Mucosa of descending colon (tissue), 3 donors: ENCODE results near the gene POU2AF2. TPM values are rescaled to one million over a fixed set of nuclear protein-coding genes. Genes with fewer than 3 reads are reported as not detected.
A peak's percentile ranks its signal among the peaks of the same experiment; 100 is the strongest.
"Not testable (repeated sequence)": the region's sequence is repeated elsewhere in the genome, so short reads cannot be mapped to it uniquely, and the experiment has no call there.

Experiments
- ATAC-seq: fragments of 200-7000 bp; cut with Tn5 transposase; one replicate; pipeline ENCODE4 v1.9.1; 2020; ENCODE audit warnings: mild to moderate bottlenecking, moderate library complexity
- DNase-seq, 3 donors: peaks; one replicate each; pipeline ENCODE4 v3.0.0-alpha.2; 2020
- H3K36me3 ChIP-seq: fragments of 200-600 bp; one replicate; pipeline ENCODE4 v1.8.0; 2021; ENCODE audit warnings: low read depth, mild to moderate bottlenecking
- H3K4me1 ChIP-seq: fragments of 200-600 bp; one replicate; pipeline ENCODE4 v1.8.0; 2021; ENCODE audit warnings: low read depth, mild to moderate bottlenecking
- H3K4me3 ChIP-seq: fragments of 200-600 bp; one replicate; pipeline ENCODE4 v1.8.0; 2021; ENCODE audit warnings: mild to moderate bottlenecking
- H3K9me3 ChIP-seq: fragments of 200-600 bp; one replicate; pipeline ENCODE4 v1.8.0; 2021; ENCODE audit warnings: mild to moderate bottlenecking
- CTCF ChIP-seq: fragments of 200-600 bp; IDR thresholded peaks from one replicate; pipeline ENCODE4 v1.8.0; 2022; ENCODE audit warnings: antibody characterized with exemption, mild to moderate bottlenecking
- intact Hi-C, 2 donors: fragments of 100-400 bp; cut with DNase I in 1 of 2; cut with micrococcal nuclease in 1 of 2; formaldehyde crosslinking; loops; one replicate each; pipeline versions ENCODE4 v1.11.0 to v1.11.1; 2022; cut with DNase I, micrococcal nuclease
- total RNA-seq, 3 donors: library from RNA; stranded (reverse); fragmentation: NEBNext Ultra II Directional in 2 of 3; extraction: Animal tissue kit (Norgen Biotek cat#: 25700) in 2 of 3; gene quantifications; one replicate each; pipeline versions ENCODE4 v1.2.1 to v1.2.4, GENCODE V29; 2021 to 2023
- donor health status: DM: no; HTN: no; CAD: no; lungs with moderate emphysema.
- donor health status: DM: no; HTN: no; CAD: no.
- donor health status: DM: no; HTN: yes; CAD: no.

Gene POU2AF2
- total RNA-seq, 3 donors from 2014 or later, result 1.0 to 2.1 (median 2.1) TPM

GRCh38 chr11:111310088-111310487 lies 64.6 kb downstream of the POU2AF2 start:
- intact Hi-C loops, result no loop called here
- Histone ChIP-seq H3K4me1 (peaks cover 12% of the 10 kb centered on the region), H3K4me3 (no peak overlapping the region), H3K9me3 (no peaks in the 10 kb centered on the region), H3K36me3 (no peaks in the 10 kb centered on the region)
- no peak for TF ChIP-seq CTCF
- peak; percentile 75 for ATAC-seq
- peak in 1 of 3 donors; percentile 47 for DNase-seq

- Histone ChIP-seq H3K9me3 (no peaks in the 10 kb centered on the region), H3K4me3 (no peak overlapping the region), H3K4me1 (peaks cover 12% of the 10 kb centered on the region), H3K36me3 (no peaks in the 10 kb centered on the region)
- ATAC-seq, result no peak
- no peak for DNase-seq
- intact Hi-C loops, result no loop called here
- TF ChIP-seq CTCF, result no peak
Observed at GRCh38 chr11:111310723-111311122, 65.2 kb downstream of the POU2AF2 start.

- no peak for DNase-seq
- ATAC-seq, result no peak
- Histone ChIP-seq H3K36me3 (no peaks in the 10 kb centered on the region), H3K4me1 (peaks cover 12% of the 10 kb centered on the region), H3K9me3 (no peaks in the 10 kb centered on the region), H3K4me3 (no peak overlapping the region)
- intact Hi-C loops, result no loop called here
- TF ChIP-seq CTCF, result no peak
Observed at GRCh38 chr11:111312076-111312475, 66.6 kb downstream of the POU2AF2 start.

- H3K4me3 ChIP-seq, result no peak overlapping the region
- intact Hi-C loops, result no loop called here
- no peaks in the 10 kb centered on the region for H3K4me1 ChIP-seq
- ATAC-seq (no peak), DNase-seq (no peak)
- no peaks in the 10 kb centered on the region for H3K9me3 ChIP-seq
- TF ChIP-seq CTCF, result no peak
- H3K36me3 ChIP-seq, result no peaks in the 10 kb centered on the region
Observed at GRCh38 chr11:111319296-111319695, 73.8 kb downstream of the POU2AF2 start.

GRCh38 chr11:111320199-111320598 lies 74.7 kb downstream of the POU2AF2 start:
- H3K9me3 ChIP-seq, ATAC-seq, H3K4me1 ChIP-seq, DNase-seq, intact Hi-C loops, H3K4me3 ChIP-seq, H3K36me3 ChIP-seq: not testable (repeated sequence)

- Histone ChIP-seq H3K36me3 (no peaks in the 10 kb centered on the region), H3K4me1 (no peaks in the 10 kb centered on the region), H3K4me3 (no peak overlapping the region), H3K9me3 (no peaks in the 10 kb centered on the region)
- DNase-seq (no peak), ATAC-seq (peak; percentile 42)
- no peak for TF ChIP-seq CTCF
- intact Hi-C loops, result no loop called here
Observed at GRCh38 chr11:111320728-111321568, 75.4 kb downstream of the POU2AF2 start.
